ENCODE data around the gene TEKTIP1. TPM values are rescaled to one million over a fixed set of nuclear protein-coding genes. Genes with fewer than 3 reads are reported as not detected.

The TEKTIP1 gene
- total RNA-seq, 1 experiment from 2014 or later: 1.3 TPM

- H3K27me3 ChIP-seq (ENCODE audit: insufficient read depth, low read length): no peaks in the 10 kb centered on the region
- no peak overlapping the region for H3K56ac ChIP-seq (ENCODE audit: insufficient read length, low read depth, low read length)
- H3K27ac ChIP-seq (ENCODE audit: insufficient read length, low read depth, low read length): no peak overlapping the region
- no peak overlapping the region for H3K4me2 ChIP-seq (ENCODE audit: insufficient read depth, insufficient read length, low read length)
- H2BK20ac ChIP-seq (ENCODE audit: low read depth, low read length, poor library complexity, severe bottlenecking): no peak overlapping the region
- H2BK120ac ChIP-seq (ENCODE audit: low read depth, low read length, poor library complexity, severe bottlenecking): no peak overlapping the region
- H4K5ac ChIP-seq (ENCODE audit: insufficient read length, low read depth, low read length): no peak overlapping the region
- Mint-ChIP-seq H3K27ac (peak overlapping the region in 1 of 3 experiments; percentile 84; a peak in 1 of 7 replicates), H3K27me3 (ENCODE audit: low read depth) (no peaks in the 10 kb centered on the region), H3K4me1 (peaks cover 3 to 4% of the 10 kb centered on the region in 2 experiments; a peak in 2 of 4 replicates), H3K36me3 (ENCODE audit: insufficient read depth in 1 of 3, low read depth in 3 of 3) (peaks cover 20 to 51% (median 41%) of the 10 kb centered on the region in 3 experiments; a peak in 6 of 7 replicates), H3K4me3 (no peak overlapping the region), H3K9me3 (no peaks in the 10 kb centered on the region; a peak in 1 of 5 replicates)
- no peak for TF ChIP-seq CTCF (conservative IDR thresholded peaks at IDR 0.05)
- H3K79me2 ChIP-seq (ENCODE audit: insufficient read depth, low read length): peaks cover 4% of the 10 kb centered on the region
- no peak overlapping the region for H2AFZ ChIP-seq (ENCODE audit: low read length)
- H2AK5ac ChIP-seq (ENCODE audit: insufficient read length, low read length): no peak overlapping the region
- H2BK15ac ChIP-seq (ENCODE audit: low read depth, low read length): no peak overlapping the region
- no peak overlapping the region for H3K18ac ChIP-seq (ENCODE audit: insufficient read length, low read depth, low read length)
- DNase-seq: no peak
- H3K23ac ChIP-seq (ENCODE audit: insufficient read length, low read depth, low read length): no peak overlapping the region
- H2BK12ac ChIP-seq (ENCODE audit: insufficient read length, low read depth, low read length): no peak overlapping the region
- no peak overlapping the region for H4K8ac ChIP-seq (replicated peaks; ENCODE audit: insufficient read length, low read depth, low read length)
- no peak overlapping the region for H3K4ac ChIP-seq (ENCODE audit: low read depth, low read length)
- no peaks in the 10 kb centered on the region for H3K4me1 ChIP-seq (ENCODE audit: insufficient read depth, low read length)
- no peak overlapping the region for H3K9ac ChIP-seq (ENCODE audit: extremely low read depth, insufficient read length, low read length)
- no CpG with 5 or more reads among the region's 18 CpGs for WGBS (ENCODE audit: extremely low coverage, insufficient read length, low lambda C conversion rate)
- H3K14ac ChIP-seq (ENCODE audit: insufficient read depth, low read length): no peak overlapping the region
- H4K20me1 ChIP-seq (ENCODE audit: control insufficient read depth, insufficient read depth, insufficient read length): no peaks in the 10 kb centered on the region
- no peak overlapping the region for H4K91ac ChIP-seq (ENCODE audit: insufficient read length, low read depth, low read length)
- no peak overlapping the region for H2BK5ac ChIP-seq (ENCODE audit: insufficient read length, low read length)
- H3T11ph ChIP-seq (ENCODE audit: low read length): no peak overlapping the region
- H3K79me1 ChIP-seq (ENCODE audit: insufficient read depth, low read depth, low read length, poor library complexity, severe bottlenecking): no peaks in the 10 kb centered on the region
- H3K9me3 ChIP-seq (ENCODE audit: control insufficient read depth, low read depth, low read length): no peaks in the 10 kb centered on the region
- no peaks in the 10 kb centered on the region for H3K23me2 ChIP-seq (ENCODE audit: insufficient read length, low read depth, low read length, poor library complexity, severe bottlenecking)
Observed at GRCh38 chr19:3494559-3494958, 44.4 kb upstream of the TEKTIP1 start.
